ENCODE results near the gene NAV2. TPM values are rescaled to one million over a fixed set of nuclear protein-coding genes. Genes with fewer than 3 reads are reported as not detected.

Gene NAV2
- total RNA-seq, 1 experiment from 2014 or later: 22.7 TPM

DNA sequence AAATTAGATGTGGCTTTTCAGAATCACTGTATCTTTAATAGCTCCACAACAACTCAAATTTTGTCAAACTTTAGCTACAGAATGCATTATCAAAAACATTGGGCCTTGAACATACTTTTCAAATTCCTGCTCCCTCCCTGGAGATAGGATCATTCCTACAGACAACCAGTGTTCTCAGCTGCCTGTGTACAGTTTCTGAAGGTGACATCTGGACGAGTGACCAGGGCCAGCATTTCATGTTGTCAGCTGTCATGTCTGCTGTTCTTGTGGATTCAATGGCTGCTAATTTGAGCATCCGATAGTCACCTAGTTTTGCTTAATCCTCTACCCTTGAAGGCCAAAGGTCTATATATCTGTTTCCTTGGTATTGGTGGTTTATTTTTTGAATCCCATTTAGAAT lies 259.5 kb downstream of the NAV2 start:
- DNase-seq (ENCODE audit: low read depth, low spot score): no peak
- ChIA-PET POLR2A (no interaction called here), CTCF (no interaction called here)
- in situ Hi-C loops (cut with HindIII; ENCODE audit: low pct_unique_long_range_greater_than_20kb, low sequenced_read_pairs): no loop called here
- Histone ChIP-seq H3K9me3 (ENCODE audit: control insufficient read depth, insufficient read depth, low read depth, low read length) (no peaks in the 10 kb centered on the region), H3K27me3 (ENCODE audit: control insufficient read depth, insufficient read depth, low read length) (no peaks in the 10 kb centered on the region), H3K4me3 (ENCODE audit: low read depth in 2 of 2, low read length in 2 of 2) (no peak overlapping the region), H3K4me1 (ENCODE audit: control insufficient read depth, insufficient read depth, low read length) (peaks cover 3% of the 10 kb centered on the region; the same call in 1 of the 2 replicates), H3K36me3 (ENCODE audit: control insufficient read depth, insufficient read depth, low read length) (no peaks in the 10 kb centered on the region), H3K27ac (ENCODE audit: low read length) (no peak overlapping the region)
- no TSS peak for BruUV-seq (replicated peaks)
- intact Hi-C loops (cut with micrococcal nuclease; ENCODE audit: unreplicated experiment): no loop called here
- ATAC-seq: no peak
- no peak for TF ChIP-seq SIN3A (IDR thresholded peaks at IDR 0.05; ENCODE audit: borderline replicate concordance, insufficient read depth, low read depth, low read length)
- TF ChIP-seq TCF7L2 (IDR thresholded peaks at IDR 0.05; ENCODE audit: low read depth, low read length): no peak
- TF ChIP-seq POLR2AphosphoS5 (IDR thresholded peaks at IDR 0.05; ENCODE audit: low read depth, low read length): no peak
- TF ChIP-seq, protein P1, sequence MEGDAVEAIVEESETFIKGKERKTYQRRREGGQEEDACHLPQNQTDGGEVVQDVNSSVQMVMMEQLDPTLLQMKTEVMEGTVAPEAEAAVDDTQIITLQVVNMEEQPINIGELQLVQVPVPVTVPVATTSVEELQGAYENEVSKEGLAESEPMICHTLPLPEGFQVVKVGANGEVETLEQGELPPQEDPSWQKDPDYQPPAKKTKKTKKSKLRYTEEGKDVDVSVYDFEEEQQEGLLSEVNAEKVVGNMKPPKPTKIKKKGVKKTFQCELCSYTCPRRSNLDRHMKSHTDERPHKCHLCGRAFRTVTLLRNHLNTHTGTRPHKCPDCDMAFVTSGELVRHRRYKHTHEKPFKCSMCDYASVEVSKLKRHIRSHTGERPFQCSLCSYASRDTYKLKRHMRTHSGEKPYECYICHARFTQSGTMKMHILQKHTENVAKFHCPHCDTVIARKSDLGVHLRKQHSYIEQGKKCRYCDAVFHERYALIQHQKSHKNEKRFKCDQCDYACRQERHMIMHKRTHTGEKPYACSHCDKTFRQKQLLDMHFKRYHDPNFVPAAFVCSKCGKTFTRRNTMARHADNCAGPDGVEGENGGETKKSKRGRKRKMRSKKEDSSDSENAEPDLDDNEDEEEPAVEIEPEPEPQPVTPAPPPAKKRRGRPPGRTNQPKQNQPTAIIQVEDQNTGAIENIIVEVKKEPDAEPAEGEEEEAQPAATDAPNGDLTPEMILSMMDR (IDR thresholded peaks at IDR 0.05): no peak
- TF ChIP-seq, protein P2, sequence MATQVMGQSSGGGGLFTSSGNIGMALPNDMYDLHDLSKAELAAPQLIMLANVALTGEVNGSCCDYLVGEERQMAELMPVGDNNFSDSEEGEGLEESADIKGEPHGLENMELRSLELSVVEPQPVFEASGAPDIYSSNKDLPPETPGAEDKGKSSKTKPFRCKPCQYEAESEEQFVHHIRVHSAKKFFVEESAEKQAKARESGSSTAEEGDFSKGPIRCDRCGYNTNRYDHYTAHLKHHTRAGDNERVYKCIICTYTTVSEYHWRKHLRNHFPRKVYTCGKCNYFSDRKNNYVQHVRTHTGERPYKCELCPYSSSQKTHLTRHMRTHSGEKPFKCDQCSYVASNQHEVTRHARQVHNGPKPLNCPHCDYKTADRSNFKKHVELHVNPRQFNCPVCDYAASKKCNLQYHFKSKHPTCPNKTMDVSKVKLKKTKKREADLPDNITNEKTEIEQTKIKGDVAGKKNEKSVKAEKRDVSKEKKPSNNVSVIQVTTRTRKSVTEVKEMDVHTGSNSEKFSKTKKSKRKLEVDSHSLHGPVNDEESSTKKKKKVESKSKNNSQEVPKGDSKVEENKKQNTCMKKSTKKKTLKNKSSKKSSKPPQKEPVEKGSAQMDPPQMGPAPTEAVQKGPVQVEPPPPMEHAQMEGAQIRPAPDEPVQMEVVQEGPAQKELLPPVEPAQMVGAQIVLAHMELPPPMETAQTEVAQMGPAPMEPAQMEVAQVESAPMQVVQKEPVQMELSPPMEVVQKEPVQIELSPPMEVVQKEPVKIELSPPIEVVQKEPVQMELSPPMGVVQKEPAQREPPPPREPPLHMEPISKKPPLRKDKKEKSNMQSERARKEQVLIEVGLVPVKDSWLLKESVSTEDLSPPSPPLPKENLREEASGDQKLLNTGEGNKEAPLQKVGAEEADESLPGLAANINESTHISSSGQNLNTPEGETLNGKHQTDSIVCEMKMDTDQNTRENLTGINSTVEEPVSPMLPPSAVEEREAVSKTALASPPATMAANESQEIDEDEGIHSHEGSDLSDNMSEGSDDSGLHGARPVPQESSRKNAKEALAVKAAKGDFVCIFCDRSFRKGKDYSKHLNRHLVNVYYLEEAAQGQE (IDR thresholded peaks at IDR 0.05; ENCODE audit: insufficient read depth in 1 of 2, low read depth in 2 of 2, low read length in 1 of 2): no peak

DNA sequence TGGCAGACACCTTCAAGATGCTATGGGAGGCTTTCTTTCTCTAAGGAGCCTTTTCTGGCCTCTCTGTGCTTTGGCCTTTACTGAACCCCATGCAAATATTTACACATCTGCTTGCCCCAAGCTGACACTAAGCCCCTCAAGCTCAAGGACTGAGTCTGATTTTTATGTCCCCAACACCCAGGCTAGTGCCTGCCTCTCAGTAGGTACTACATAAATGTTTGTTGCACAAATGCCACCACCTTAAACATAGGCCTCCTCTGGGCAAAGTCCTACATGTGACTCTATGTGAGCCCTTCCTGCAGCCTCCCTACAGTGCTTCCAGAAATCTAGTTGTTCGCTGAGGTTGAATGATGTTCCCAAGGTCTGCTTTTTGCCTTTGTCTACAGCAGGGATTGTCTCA lies 260.0 kb downstream of the NAV2 start:
- intact Hi-C loops (cut with micrococcal nuclease; ENCODE audit: unreplicated experiment) (no loop called here), in situ Hi-C loops (cut with HindIII; ENCODE audit: low pct_unique_long_range_greater_than_20kb, low sequenced_read_pairs) (no loop called here)
- DNase-seq (ENCODE audit: low read depth, low spot score) (no peak), ATAC-seq (no peak)
- Histone ChIP-seq H3K9me3 (ENCODE audit: control insufficient read depth, insufficient read depth, low read depth, low read length) (no peaks in the 10 kb centered on the region), H3K4me3 (ENCODE audit: low read depth in 2 of 2, low read length in 2 of 2) (no peak overlapping the region), H3K36me3 (ENCODE audit: control insufficient read depth, insufficient read depth, low read length) (no peaks in the 10 kb centered on the region), H3K27ac (ENCODE audit: low read length) (no peak overlapping the region), H3K4me1 (ENCODE audit: control insufficient read depth, insufficient read depth, low read length) (peaks cover 2% of the 10 kb centered on the region; the same call in 1 of the 2 replicates), H3K27me3 (ENCODE audit: control insufficient read depth, insufficient read depth, low read length) (no peaks in the 10 kb centered on the region)
- CTCF ChIA-PET: no interaction called here
- BruUV-seq (replicated peaks): no TSS peak
- POLR2A ChIA-PET: no interaction called here
- TF ChIP-seq SIN3A (IDR thresholded peaks at IDR 0.05; ENCODE audit: borderline replicate concordance, insufficient read depth, low read depth, low read length) (no peak), POLR2AphosphoS5 (IDR thresholded peaks at IDR 0.05; ENCODE audit: low read depth, low read length) (no peak), TCF7L2 (IDR thresholded peaks at IDR 0.05; ENCODE audit: low read depth, low read length) (no peak)
- TF ChIP-seq, protein P2 (IDR thresholded peaks at IDR 0.05; ENCODE audit: insufficient read depth in 1 of 2, low read depth in 2 of 2, low read length in 1 of 2): no peak
